C1 segment of cervical spinal cord (tissue), 14 donors: ENCODE results near the gene FAM209A.
A peak's percentile ranks its signal among the peaks of the same experiment; 100 is the strongest.
"Not testable (repeated sequence)": the region's sequence is repeated elsewhere in the genome, so short reads cannot be mapped to it uniquely, and the experiment has no call there.

ENCODE experiments used
- DNase-seq, 14 donors: peaks; one replicate each; lab custom pipeline; 2025; lab: John Stamatoyannopoulos, UW

Gene FAM209A

DNA sequence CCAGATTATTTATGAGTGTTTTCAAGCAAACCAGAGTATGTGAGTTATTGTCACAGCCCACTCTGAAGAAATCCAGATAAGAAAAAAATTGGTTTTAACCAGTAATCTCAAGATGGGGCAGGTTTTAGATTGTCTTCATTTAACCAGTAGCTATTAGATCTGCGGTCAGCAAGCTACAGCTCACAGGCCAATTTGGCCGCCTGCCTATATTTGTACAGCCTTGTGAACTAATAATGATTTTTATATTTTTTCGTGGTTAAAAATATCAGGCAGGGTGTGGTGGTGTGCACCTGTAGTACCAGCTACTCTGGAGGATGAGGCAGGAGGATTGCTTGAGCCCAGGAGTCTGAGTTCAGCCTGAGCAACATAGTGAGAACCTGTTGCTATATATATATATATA, 13.5 kb downstream of the FAM209A start:
- no peak for DNase-seq

DNA sequence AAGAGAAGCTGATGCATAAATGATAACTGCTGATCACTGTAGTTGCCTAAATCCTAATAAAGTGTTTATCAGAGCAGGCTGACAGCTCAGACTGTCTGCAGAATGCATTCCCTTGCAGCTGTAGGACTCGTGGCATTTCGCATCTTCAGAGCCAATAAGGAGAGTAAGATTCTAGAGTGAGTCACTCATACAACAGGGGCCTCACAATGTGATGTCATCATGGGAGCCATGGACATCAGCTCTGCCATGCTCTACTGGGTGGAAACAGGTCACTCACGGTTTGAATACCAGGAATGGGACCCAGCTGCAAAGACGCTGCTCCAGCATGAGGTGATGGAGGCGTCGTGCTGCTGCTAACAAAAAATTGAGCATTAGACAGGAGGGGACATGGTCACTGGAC, 15.9 kb downstream of the FAM209A start:
- no peak for DNase-seq

DNA sequence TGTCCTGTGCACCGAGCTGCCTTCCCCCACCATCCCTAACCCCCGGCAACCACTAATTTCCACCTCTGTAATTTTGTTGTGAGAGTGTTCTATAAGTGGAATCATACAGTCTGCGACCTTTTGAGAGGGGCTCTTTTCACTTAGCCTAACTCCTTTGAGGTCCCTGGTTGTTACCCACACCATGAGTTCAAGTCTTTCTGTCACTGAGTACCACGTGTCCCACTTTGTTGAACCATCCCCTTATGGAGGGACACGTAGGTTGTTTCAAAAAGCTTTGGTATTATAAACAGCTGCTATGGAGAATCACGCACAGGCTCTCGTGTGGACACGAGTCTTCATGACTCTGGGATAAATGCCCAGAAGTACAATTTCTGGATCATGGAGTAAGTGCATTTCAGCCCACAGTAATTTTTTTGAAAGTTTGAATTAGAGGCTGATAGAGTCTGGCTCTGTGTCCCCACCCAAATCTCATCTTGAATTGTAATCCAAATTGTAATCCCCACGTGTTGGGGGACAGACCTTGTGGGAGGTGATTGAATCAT, 18.0 kb downstream of the FAM209A start:
- no peak for DNase-seq

DNA sequence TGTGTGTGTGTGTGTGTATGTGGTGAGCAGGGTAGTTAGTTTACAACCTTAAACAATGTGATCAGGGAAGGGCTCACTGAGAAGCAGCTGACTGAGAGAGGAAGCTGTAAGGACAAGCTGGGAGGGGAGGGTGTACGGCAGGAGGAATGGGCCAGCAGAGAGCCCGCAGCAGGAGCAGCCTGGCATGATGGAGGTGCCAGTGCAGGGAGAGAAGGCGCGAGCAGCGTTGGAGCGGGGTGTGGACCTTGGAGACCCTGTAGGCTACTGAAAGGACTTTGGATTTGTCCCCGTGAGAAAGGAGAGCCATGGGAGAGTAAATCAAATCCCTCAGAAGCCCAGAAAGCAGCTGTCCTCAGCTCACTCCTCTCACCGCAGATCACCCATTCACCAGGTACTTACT, 27.0 kb downstream of the FAM209A start:
- DNase-seq = no peak

DNA sequence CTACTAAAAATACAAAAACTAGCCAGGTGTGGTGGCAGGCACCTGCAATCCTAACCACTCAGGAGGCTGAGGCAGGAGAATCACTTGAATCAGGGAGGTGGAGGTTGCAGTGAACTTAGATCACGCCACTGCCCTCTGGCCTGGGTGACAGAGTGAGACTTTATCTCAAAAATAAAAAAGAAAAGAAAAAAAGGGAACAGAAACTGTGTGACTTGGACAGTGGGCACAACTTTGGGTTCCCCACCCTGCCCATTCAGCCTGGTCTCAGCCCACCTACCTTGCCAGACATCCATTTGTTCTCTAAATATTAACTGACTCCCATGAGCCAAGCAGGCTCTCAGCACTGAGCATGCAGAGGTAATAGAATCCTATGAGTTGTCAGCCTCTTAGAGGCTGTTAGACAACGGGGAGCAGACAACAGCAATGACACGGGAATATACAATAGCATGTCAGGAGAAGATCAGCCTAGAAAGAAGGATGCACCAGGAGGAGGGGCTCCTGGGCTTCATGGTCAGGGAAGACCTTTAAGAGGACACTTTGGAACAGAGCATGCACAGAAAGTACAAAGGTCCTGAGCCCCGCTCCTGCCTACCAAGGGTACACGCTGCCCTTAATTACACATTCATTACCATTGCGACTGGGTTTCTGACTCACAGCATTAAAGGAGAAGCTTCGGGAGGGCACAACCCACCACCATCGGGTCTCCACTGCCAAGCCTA, 28.5 kb downstream of the FAM209A start:
- no peak for DNase-seq

DNA sequence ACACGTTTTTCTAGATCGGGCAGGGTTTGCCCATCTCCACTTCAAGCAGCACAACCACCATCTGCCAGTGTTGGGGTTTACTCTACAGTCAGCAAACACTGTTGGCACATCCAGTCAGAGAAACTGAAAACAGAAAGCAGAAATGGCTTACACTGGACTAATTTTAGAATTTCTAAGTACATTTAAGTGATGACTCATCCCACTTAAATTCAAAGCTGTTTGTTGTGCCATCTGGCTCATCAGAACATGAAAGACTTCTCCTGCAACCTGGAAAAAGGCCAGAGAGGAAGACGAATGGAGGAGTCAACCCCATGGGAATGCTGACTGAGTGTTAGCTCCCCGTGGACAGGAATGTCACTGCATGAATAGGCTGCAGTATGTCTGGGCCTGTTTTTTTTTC, 30.3 kb downstream of the FAM209A start:
- peak in 4 of 14 donors; percentile 0 to 22 (median 5) for DNase-seq

DNA sequence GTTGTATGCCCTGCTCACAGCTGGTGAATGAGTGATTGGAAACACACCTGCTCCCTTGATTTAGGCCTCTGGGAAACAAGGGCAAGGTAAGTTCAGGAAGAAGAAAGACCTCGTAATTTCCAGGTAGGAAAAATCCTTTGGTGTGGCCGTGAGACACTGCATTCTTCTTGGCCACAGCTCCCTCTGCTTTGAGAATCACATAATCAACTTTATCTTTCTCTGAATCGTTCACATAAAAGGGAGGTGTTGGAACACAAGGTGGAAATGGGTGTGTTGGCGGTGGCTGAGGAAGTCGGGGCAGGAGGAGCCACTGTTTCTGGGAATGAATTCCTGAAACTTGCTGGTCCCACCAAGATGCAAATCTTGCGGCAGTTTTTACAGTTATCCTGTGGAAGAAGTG, 34.4 kb downstream of the FAM209A start:
- no peak for DNase-seq

DNA sequence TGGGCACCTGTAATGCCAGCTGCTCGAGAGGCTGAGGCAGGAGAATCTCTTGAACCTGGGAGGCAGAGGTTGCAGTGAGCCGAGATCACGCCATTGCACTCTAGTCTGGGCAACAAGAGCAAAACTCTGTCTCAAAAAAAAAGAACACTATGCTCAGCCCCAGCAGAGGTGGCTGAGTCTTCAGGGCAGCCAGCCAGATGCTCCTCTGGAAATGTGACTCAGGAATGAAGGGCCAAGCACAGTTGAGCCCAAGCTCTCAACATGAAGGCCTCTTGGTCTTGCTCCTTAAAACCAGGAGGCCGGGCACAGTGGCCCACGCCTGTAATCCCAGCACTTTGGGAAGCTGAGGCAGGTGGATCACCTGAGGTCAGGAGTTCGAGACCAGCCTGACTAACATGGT, 40.0 kb downstream of the FAM209A start:
- DNase-seq = not testable (repeated sequence)

DNA sequence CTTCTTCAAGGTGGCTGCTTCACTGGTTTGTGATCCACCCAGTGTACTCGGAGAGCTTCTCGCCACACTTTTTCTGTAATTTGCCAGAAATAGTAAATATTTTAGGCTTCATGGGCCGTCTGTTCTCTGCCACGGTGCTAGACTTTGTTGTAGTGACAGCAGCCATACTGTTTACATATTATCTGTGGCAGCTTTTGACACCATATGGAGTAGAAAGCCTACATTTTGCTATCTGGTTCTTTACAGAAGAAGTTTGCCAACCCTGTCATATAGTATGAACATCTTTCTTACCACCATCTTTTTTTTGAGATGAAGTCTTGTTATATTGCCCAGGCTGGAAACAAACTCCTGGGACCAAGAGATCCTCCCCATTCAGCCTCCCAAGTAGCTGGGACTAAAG, 41.0 kb downstream of the FAM209A start:
- DNase-seq = no peak

DNA sequence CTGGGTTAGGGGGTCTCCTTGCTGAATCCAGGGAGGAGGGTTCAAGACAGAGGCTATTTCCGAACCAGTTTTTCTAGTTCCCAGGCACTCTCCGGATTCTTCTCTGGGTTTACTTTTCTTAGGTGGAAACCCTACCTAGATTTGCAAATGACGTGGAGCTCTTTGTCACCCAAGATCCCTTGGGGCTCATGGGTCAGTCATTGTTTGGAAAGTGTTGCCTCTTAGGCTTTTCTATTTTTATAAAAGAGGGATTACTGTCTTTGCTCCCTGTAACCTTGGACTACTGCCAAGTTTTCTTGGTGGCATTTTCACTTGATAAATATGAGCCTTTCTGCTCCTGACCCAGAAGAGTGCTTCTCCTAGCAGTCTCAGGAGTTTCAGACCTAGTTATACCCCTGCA, 42.1 kb downstream of the FAM209A start:
- no peak for DNase-seq

DNA sequence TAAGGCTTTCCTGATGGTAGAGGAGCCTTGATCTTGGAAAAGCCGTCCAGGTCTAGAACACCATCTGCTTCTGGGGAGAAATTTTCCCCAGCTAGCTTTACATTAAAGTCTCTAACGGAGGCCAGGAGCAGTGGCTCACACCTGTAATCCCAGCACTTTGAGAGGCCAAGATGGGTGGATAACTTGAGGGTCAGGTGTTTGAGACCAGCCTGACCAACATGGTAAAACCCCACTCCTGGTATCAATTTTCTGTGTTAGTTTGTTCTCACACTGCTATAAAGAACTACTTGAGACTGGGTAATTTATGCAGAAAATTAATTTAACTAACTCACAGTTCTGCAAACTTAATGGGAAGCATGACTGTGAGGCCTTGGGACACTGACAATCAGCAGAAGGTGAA, 46.3 kb downstream of the FAM209A start:
- DNase-seq = no peak

DNA sequence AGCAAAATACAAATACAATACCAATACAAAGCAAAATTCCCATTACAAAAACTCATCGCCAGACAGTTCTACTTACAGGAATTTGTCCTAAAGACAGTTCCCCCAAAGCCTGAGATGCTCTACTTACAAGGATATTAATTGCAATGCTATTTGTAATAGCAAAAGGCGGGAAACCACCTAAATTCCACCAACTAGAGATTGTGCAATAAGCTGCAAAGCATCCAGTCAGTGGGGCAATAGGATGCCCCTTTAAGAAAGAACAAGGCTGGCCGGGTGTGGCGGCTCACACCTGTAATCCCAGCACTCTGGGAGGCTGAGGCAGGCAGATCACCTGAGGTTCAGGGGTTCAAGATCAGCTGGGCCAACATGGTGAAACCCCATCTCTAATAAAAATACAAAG, 47.6 kb downstream of the FAM209A start:
- DNase-seq = no peak

DNA sequence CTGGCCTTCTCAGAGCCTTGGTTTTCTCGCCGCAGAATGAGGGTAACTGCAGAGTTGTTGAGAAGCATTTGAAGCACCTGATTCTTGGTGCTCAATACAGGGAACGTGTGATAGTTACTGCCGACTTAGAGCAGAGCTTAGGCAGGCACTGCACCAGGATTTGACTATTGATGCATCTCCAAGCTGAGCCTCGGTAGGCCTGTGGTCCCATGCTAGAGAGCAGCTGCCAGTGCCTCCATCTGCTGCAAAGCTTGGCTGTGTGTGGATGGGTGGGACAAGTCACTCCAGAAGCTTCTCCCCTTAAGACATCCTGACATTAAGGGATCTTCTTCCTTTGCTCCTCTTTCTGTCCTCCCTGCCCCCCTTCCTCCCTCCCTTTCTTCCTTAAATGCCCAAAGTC, 49.4 kb downstream of the FAM209A start:
- no peak for DNase-seq

DNA sequence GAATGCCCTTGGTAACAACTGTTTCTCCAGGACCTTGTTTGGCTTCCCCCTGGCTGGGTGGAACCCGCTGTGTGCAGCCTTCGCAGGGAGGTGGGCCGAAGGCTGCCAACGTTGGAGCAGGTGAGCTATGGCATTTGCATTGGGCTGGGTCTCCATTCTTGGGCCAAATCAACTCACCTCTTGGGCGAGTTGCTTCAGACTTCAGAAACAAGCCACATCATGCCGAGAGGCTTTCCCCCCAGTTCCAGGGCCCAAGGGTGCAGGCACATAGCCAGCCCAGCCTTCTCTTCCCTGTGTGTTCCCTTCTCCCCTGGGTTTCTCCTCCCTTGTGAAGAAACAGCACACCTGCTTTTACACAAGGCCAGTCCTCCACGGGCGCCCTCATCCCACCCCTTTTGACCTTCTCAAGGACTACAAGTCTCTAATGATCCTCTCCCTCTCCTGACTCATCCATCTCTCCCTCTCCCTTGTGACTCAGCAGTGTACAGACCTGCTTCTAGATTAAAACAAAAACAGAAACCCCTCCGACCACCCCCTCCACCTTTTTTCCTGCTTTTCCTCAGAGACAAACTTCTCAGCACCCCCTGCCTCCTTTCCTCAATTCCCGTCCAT, 50.1 kb downstream of the FAM209A start:
- DNase-seq = no peak

DNA sequence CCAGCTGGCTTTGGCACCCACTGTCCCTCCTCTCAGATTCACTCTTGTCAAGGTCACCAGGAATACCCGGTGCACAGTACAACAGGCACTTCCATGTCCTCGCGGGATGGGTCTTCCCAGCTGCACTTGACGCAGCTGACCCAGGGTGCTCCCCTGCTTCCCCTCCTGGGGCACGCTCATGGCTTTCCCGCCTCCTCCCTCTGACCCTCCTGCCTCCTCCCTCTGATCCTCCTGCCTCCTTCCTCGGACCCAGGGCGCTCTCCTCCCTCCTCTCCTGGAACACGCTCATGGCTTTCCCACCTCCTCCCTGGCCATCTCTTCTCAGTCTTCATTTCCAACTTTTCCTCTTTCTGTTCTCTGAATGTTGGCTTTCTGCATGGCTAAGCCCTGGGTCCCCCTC, 50.6 kb downstream of the FAM209A start:
- no peak for DNase-seq
